Pulmonary artery endothelial cell (primary cell): ENCODE data around the gene FAM181B. TPM values are rescaled to one million over a fixed set of nuclear protein-coding genes. Genes with fewer than 3 reads are reported as not detected.

ENCODE experiments used
- DNase-seq: peaks from one replicate; pipeline ENCODE4 v3.0.0-alpha.2; 2011; ENCODE audit warnings: low read depth, low spot score
- total RNA-seq: library from RNA; depleted of rRNA; stranded (reverse); fragments of >200 nt; gene quantifications from 2 replicates; pipeline ENCODE4 v1.2.3, GENCODE V29; 2014

The FAM181B gene, protein sequence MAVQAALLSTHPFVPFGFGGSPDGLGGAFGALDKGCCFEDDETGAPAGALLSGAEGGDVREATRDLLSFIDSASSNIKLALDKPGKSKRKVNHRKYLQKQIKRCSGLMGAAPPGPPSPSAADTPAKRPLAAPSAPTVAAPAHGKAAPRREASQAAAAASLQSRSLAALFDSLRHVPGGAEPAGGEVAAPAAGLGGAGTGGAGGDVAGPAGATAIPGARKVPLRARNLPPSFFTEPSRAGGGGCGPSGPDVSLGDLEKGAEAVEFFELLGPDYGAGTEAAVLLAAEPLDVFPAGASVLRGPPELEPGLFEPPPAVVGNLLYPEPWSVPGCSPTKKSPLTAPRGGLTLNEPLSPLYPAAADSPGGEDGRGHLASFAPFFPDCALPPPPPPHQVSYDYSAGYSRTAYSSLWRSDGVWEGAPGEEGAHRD
- total RNA-seq: 0.04 and 0.13 TPM in 2 replicates

DNA sequence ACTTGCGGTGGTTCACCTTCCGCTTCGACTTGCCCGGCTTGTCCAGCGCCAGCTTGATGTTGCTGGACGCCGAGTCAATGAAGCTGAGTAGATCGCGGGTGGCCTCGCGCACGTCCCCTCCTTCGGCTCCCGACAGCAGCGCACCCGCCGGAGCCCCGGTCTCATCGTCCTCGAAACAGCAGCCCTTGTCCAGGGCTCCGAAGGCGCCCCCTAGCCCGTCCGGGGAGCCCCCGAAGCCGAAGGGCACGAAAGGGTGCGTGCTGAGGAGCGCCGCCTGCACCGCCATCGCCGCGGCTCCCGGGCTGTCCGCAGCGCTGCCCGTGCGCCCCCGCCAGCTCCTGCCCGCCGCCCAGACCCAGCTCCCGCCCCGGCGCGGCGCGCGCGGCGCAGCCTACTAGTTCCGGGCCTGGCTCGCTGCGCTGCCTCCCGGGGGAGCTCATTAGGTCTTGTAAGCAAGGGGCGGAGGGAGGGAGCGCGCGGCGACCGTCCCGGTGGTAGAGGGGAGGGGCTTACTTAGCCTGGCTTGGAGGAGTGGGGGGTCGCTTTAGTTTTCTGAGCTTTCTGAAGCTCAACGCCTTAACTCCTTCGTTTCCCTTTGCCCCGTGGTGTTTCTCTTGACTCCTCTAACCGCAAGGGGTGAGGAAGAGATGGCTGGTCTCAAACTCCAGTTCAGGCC lies at the start of gene FAM181B:
TSS of gene FAM181B (minus strand) at position 421 of the 676 bp plus-strand sequence. CDS start at position 286, 135 bp downstream.
- DNase-seq: no peak

DNA sequence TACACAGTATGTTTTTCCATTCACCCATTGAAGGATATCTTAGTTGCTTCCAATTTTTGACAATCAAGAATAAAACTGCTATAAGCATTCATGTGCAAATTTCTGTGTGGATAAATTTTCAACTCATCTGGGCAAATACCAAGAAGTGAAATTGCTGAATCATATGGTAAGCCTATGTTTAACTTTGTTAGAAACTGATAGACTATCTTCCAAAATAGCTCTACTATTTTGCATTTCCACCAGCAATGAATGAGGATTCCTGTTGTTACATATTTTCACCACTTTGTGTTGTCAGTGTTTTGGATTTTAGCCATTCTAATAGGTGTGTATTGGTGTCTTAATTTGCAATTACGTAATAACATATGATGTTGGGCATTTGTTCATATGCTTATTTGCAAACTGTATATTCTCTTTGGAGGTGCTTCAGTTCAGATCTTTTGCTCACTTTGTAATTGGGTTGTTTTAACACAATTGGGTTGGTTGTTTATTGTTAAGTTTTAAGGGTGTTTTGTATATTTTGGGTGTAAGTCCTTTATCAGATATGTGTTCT lies 49.2 kb upstream of the FAM181B start:
- DNase-seq: no peak

DNA sequence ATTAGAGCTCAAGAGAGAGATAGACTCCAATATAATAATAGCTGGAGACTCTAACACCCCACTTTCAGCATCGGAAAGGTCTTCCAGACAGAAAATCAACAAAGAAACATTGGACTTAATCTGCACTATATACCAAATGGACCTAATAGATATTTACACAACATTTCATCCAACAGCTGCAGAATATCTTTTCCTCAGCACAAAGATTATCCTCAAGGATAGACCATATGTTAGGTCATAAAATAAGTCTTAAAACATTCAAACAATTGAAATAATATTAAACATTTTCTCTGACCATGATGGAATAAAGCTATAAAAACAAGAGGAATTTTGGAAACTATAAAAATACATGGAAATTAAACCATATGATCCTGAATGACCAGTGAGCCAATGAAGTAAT lies 45.1 kb upstream of the FAM181B start:
- DNase-seq: no peak

DNA sequence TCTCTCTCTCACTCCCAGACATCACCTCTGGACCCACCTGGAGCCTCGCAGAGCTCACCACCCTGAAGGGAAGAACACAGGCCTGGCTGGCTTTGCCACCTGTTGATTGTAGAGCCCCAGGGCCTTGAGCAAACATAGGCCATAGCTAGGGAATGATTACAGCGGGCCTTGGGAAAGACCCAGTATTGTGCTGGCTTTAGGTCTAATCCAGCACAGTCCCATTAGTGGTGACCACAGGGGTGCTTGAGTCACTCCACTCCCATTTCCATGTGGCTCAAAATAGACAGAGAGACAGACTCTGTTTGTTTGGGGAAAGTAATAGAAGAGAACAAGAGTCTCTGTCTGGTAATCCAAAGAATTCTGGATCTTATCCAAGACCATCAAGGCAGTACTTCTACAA lies 42.7 kb upstream of the FAM181B start:
- no peak for DNase-seq

DNA sequence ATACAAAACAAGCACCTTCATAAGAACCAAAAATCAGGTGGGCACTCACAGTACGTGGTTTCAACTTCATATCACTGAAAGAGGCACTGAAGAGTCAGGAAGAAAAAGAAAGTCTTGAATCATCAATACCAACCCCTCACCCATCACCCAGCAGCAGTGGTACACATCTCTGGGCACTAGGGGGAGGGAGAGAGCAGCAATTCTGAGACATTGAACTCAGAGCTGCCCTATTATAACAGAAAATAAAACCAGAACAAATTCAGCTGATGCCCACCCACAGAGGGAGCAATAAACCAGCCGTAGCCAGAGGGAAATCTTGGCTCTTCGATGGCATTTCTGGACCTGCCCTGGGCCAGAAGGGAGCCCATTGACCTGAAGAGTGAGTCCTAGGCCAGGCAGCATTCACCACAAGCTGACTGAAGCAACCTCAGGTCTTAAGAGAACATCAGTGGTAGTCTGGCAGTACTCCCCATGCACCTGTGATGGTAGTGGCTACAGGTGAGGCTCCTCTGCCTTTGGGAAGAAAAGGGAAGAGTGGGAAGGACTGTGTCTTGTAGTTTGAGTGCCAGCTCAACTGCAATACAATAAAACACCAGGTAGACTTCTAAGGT lies 42.2 kb upstream of the FAM181B start:
- DNase-seq: peak; percentile 36

DNA sequence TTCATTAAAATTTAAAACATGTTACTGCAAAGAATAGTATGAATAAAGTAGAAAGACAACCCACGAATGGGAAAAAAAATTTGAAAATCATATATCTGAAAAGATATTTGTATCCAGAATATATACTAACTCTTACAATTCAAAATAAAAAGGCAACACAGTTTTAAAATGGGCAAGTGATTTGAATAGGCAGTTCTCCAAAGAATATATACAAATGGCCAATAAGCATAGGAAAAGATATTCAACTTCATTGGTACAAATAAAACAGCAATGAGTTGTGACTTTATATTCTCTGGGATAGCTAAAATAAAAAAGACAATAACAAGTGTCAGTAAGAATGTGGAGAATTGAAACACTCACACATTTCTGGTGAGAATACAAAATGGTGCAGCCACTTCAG lies 41.6 kb upstream of the FAM181B start:
- no peak for DNase-seq

DNA sequence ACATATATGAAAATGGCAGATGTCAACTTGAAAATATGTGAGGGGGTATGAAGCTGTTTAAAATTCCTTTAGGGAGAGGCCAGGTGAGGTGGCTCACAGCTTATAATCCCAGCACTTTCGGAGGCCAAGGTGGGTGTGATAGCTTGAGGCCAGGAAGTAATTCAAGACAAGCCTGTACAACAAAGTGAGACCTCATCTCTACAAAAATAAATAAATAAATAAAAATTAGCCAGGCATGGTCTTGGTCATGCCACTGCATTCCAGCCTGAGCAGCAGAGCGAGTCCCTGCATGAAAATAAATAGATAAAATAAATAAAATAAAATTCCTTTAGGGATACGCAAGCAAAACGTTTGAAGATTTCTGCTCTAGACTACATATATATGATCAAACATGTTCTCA lies 38.1 kb upstream of the FAM181B start:
- no peak for DNase-seq

DNA sequence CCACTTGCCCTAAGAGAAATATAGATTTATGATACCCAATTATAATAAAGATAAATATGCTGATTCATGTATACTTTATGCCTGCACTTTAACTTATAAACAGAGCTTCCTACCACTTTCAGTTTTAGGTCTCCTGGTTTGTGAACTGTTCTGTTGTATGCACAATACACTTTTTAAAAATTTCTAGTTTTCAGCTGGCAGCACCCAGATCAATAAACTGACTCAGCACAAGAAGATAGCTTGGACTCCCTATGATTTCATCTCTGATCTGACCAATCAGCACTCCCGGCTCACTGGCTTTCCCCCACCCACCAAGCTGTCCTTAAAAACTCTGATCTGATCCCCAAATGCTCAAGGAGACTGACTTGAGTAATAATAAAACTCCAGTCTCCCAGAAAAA lies 33.5 kb upstream of the FAM181B start:
- DNase-seq: no peak

DNA sequence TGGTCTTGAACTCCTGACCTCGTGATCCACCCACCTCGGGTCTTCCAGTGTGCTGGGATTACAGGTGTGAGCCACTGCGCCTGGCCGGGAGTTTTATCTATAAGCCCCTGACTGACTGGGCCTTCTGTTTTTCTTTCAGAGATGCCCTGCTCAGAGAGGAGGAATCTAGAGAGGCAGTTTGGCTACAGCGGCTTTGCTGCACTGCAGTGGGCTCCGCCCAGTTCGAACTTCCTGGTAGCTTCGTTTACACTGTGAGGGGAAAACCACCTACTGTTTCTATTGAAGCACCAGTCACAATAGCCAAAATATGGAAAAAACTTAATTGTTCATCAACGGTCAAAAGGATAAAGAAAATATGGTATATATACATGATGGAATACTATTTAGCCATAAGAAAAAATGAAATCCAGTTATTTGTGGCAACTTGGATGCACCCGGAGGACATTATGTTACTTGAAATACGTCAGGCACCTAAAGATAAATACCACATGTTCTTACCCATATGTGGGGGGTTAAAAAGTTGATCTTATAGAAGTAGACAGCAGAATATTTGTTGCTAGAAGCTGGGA lies 31.9 kb upstream of the FAM181B start:
- no peak for DNase-seq

DNA sequence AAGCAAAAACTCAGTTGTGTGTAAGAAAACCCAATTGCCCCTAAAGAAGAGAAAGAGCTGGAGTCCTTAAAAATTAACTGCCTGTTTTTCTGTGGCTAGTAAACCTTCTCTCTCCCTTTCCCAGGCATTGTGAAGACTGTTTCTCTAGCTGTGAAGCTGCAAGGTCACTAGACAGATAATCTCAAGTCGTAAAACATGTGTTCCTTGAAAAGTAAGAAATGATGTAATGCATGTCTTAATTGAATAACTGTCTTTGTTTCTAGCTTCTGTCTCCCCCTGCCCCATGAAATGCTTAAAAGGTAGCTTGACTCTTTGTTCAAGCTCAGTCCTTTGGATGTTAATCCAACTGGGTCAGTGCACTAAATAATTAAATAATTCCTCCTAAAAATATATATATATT lies 29.5 kb upstream of the FAM181B start:
- no peak for DNase-seq

DNA sequence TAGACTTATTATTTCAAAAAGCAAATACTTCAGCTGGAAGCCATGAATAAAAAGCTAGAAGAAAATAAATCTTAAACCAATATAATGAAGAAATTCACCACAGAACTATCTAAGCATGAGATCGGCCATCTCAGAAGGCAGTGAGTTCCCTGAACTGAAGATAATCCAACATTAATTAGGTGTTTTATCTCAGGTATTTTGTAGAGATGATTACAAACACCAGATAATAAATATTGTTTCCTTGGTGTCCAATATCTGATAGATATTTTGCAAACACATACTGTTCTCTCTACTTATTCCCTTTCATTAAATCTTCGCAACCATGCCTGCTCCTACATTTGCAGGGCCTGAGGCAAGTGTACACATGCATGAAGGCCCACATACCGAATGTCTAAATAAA lies 26.0 kb upstream of the FAM181B start:
- DNase-seq: no peak

DNA sequence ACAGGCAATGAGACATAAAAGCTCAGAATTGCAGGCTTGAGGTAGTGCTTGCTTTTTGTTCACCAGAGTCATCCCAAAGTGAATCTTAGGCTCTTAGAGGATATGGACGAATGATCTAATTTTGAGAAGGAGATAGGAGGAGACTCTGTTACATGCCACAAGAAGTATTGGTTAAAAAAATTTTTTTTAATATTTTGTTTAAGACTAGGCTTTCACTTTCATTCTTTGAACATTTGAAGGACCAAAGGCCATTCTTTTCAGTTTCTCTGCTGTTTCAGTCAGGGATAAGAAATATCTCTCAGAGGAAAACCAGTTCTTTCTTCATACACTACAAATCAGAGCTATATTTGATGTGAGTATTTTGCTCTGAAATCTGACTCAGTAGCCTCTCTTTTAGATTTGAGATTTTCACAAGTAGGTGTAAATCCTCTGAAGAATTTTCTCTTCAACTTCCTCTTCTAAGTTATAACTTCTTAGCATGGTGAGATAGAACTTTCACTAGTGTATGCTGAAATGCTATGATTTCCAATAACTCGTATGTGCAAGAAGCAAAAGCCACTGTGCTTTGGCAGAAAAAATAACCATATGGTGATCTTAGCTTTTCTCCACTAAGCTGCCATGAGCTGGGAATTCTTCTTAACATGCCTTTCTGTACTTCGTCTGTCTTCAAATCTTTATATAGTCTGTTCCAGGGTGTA lies 24.1 kb upstream of the FAM181B start:
- no peak for DNase-seq

DNA sequence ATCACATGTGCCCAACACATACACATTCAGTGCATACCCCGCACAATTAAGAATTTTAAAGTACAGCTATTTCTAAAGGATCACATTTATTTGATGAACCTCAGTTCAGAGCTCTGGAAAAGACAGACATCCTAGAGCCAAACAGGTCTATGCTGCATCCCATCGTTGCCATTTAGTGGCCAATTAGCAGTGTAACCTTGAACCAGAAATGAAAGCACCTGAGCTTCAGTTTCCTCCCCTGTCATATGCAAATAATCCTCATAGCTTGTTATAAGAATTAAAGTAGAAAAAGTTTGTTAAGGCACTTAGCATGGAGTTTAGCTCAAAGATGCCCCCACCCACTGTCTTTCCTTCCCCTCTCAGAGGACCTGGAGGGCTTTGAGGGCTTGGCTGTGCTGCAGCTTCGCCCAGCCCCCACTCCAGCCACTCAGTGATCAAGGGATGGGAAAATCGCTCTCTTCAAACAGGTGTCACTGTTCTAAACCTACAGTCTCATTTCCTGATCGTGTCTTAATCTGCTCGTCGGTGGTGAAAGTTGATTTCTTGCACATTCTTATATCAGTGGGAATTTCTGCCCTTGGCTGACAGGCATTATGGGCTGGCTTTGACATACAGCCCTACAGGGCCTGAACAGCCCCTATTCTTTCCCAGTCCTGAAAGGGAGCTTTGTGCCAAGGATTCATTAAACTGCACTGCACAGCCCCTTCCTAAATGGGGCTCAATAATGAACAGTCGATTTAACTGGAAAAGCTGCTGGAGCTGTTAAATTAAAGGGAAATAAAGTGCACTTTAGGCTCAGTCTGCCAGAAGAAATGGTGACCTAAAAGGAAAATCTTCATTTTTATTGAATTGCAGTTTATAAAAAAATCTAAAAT lies 23.3 kb upstream of the FAM181B start:
- no peak for DNase-seq

DNA sequence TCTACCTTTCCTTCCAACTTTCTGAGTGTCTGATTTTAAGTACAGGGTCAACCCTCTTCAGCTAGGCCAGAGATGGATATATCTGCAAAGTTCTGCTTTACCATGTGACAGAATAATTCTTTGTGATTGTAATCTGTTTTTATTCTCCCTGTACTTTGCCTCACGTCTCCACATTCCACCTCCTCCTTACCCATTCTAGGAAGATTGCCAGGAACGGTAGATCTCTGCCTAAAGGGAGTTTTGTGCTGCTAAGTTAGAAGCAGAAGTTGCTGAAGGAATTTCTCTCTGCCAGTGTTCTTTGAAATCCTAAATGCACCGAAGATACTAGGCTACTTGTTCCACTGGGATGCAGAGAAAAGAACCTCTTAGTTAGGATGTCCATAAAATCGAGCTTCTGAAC lies 20.7 kb upstream of the FAM181B start:
- DNase-seq: no peak

DNA sequence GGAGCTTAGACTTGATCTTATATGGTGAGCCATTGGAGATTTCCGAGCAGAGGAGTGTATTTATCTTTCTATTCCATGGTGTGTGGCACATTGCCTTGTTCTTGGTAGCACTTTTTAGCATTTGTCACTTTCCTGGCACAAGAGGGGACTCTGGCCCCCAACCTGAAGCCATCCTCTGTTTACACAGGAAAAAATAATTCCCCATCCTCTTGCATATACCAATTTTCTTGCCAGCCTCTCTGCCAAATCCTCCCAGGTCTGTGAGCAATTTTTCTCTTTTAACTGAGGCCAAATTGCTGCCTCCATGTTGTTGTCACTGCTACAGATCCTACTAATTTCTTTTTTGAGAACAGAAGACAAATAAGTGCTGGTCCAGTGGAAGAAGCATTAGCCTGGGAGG lies 20.3 kb upstream of the FAM181B start:
- no peak for DNase-seq

DNA sequence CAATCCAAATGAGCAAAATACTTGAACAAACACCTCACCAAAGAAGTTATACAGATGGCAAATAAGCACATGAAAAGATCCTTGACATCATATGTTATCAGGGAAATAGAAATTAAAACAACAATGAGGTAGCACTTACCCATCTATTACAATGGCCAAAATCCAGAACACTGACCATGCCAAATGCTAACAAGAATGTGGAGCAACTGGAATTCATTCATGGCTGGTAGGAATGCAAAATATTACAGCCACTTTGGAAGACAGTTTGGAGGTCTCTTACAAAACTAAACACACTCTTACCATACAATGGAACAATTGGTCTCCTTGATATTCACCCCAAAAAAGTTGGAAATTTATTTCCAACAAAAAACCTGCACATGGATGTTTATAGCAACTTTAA lies 19.1 kb upstream of the FAM181B start:
- DNase-seq: no peak

DNA sequence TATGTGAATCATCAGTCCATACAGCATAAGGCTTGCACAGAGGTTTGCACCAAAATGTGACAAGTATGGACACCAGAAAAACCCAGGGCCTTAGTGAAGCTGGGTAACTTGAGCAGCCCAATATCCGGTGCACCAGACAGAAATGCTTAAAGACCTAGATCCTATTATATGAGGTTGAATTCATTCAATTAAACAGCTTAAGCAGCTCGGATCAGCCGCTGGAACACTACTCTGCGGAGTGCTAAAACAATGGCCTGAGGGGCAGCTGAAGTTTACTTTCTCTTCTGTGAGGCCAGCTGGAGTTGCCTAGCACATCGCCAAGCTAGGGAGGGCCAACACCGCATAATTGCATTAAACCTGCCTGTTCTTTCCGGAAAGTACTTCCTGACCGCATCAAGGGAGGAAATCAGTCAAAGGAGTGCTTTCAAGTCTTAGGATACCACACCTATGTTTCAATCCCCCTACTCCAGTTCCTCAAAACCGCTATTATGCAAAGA lies 17.0 kb upstream of the FAM181B start:
- no peak for DNase-seq

DNA sequence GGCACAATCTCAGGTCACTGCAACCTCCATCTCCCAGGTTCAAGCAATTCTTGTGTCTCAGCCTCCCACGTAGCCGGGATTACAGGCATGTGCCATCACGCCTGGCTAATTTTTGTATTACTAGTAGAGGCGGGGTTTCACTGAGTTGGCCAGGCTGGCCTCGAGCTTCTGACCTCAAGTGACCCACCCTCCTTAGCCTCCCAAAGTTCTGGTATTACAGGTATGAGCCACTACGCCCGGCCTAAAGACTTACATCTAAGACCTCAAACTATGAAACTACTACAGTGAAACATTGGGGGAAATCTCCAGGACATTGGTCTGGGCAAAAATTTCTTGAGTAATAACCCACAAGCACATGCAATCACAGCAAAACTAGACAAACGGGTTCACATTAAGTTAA lies 13.8 kb upstream of the FAM181B start:
- no peak for DNase-seq

DNA sequence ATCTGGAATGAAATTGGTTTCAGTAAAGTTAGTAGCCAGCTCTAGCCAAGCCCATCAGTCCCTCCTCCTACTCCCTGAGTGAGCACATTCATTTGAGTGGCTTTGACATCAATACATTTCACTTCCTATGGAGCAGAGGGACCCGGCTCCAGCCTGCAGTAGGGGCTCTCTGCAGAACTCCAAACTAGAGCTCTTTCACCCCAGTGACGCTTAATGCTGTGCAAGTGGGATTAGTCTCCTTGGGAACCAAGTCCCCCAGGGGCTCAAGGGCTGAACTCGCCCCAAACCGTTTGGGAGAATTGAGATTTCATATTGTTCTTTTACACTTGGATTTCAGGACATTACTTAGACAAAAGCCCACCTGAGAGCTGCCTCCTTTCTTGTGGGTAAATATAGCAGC lies 4.4 kb upstream of the FAM181B start:
- DNase-seq: no peak

DNA sequence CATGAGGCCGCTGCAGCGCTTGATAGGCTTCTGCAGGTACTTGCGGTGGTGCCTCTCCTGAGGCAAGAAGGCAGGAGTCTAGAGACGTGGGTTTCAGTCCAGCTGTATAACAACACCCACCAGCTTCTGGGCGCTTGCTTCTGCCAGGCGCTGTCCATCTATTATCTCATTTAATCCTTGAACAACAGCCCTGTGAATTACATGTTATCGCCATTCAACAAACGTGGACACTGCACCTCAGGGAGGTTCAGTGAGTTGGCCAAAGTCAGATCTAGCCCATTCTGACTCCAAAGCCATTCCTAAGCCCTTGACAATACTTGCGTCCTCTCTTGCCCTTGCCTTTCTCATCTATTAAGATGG lies 436 bp upstream of the FAM181B start:
- no peak for DNase-seq
